DMS153 treated with DMSO at 0.1 percent for 48 hours (cell line): Measurements from ENCODE around the gene ZNF609.
A peak's percentile ranks its signal among the peaks of the same experiment; 100 is the strongest.
"Not testable (repeated sequence)": the region's sequence is repeated elsewhere in the genome, so short reads cannot be mapped to it uniquely, and the experiment has no call there.

Source experiments
- DNase-seq: peaks from one replicate; lab custom pipeline; 2025; ENCODE audit not compliant: unreplicated experiment; lab: John Stamatoyannopoulos, UW

Gene ZNF609

DNA sequence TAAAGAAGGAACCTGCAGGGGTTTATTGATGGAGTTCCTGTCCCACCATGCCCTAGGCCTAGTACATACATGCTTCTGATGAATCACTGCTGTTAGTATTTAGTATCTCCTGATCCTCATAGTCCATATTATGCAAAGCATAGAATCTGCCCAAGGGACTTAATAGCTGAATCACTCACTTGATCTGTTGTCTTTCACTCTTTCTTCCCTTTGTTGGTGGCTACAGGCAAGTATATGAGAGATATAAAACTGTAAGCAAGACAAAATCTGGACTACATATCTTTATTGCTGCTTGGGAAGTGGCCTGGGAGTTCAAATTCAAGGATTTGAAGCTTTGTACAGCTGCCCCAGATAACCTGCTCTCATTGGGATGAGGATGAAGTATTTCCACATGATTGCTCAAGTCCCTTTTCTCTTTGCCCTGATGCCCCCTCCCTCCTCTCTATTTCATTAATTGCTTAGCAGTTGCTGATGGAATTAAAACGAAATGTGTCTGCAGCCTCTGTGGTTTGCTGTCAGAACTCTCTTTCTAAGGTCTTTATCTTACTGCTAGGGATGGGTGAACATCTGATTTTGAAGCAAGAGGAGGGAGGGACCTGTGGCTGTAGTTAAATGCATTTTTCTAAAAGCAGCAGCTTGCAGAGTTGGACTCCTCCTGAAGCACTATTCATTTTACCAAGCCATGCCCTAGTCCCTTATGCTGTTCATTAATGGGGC lies 114.1 kb downstream of the ZNF609 start:
- DNase-seq = no peak

DNA sequence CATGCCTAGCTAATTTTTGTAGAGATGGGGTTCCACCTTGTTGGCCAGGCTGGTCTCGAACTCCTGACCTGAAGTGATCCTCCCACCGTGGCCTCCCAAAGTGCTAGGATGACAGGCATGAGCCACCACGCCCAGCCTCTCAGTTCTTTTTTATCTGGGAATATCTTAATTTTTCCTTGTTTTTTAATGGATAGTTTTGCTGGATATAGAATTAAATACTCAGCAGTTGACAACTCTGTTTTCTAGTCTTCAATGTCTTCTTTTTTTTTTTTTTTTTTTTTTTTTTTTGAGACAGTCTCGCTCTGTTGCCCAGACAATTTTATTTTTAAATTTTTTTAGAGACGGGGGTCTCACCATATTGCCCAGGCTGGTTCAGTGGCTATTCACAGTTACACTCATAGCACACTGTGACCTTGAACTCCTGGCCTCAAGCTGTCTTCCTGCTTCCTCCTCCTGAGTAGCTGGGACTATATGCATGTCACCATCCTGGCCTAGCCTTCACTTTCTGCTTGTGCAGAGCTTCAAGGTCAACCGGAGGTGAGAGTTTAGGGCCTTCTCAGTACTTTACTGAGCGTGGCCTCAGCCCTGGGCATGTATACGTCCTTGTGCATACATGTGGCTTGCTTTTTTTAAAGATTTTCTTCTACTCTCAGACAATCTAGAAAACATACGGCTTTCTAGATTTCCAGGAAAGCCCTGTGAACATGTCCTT lies 120.5 kb downstream of the ZNF609 start:
- no peak for DNase-seq

DNA sequence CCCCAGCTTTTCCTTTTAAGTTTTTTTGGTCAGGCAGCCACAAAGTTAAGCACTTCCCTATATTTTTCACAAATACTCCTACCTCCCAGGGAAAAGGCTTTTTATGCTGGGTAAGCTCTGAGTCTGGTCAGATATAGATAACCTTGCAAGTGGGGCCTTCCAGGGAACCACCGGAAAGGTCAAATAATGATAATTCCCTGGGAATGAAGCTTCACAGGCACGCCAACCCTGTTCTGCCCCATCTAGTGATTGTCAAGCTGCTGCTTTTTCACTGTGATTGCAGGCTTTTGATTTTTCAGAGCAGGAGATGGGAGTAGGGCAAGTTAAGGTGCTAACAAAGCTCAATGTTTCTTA lies 121.0 kb downstream of the ZNF609 start:
- no peak for DNase-seq

DNA sequence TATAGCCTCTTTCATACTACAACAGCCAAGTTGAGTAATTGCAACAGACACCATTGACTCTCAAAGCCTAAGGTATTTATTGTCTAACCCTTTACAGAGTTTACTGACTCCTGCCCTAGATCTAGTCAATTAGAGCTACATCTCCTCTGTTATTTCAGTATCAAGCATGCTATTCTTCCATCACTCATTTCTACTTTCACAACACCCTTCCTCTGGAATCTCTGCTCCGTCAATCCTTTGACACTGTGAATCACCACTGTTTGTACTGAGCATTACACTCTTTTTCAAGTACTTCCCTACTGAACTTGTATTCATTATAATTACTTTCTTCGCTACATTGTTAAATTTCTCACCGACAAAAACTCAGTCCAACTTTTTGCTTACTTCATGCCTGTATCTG lies 121.8 kb downstream of the ZNF609 start:
- DNase-seq = no peak

DNA sequence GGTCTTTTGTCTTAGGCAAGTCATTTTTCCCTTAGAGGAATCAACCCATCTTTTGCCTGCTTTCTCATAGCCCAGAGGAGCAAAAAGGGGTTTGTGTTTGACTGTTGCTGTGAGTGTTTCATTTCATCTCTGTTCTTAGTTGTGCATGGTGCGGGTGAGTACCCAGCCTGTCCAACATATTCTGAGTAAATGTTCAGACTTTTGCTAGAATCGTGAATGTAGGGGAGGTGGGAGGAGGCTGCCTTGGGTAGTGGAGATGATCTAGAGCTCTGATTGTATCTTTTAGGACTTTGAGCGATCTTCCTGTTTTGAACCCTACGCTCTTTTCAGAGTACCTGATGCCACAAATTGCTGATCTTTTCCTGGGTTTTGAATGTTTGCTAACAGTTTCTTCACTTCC lies 123.1 kb downstream of the ZNF609 start:
- no peak for DNase-seq

GRCh38 chr15:64583983-64584382 lies 123.6 kb downstream of the ZNF609 start:
- DNase-seq = no peak

GRCh38 chr15:64586259-64586870 lies 126.0 kb downstream of the ZNF609 start:
- no peak for DNase-seq

GRCh38 chr15:64586984-64587383 lies 126.6 kb downstream of the ZNF609 start:
- DNase-seq = no peak

DNA sequence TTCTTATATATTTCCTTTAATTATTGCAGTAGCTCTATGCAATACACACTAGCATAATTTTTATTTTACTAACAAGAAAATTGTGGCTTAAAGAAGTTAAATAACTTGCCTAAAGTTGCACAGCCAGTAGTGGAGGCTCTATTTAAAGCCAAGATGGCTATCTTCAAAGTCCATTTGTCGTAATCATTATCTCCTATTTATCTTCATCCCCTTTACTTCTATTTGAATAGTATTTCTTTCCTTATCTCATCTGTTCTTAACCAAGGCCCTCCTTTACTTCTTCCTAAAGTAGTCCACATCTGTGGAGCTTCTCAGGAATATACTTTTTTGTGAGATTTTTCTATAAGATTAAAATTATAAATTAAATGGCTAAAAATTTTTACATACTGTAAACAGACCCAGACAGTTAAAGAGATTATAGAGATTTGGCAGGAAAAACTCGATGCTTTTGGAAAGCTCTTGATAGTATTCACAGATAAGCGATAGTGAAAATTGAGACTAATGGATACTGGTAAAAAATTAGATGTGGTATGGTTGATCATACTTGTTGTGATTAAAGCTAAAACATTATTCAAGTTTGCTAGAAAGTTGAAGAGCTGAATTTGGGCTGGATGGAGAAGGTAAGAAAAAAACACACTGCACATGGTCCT lies 129.2 kb downstream of the ZNF609 start:
- DNase-seq = no peak

GRCh38 chr15:64592845-64593244 lies 132.5 kb downstream of the ZNF609 start:
- DNase-seq = not testable (repeated sequence)

DNA sequence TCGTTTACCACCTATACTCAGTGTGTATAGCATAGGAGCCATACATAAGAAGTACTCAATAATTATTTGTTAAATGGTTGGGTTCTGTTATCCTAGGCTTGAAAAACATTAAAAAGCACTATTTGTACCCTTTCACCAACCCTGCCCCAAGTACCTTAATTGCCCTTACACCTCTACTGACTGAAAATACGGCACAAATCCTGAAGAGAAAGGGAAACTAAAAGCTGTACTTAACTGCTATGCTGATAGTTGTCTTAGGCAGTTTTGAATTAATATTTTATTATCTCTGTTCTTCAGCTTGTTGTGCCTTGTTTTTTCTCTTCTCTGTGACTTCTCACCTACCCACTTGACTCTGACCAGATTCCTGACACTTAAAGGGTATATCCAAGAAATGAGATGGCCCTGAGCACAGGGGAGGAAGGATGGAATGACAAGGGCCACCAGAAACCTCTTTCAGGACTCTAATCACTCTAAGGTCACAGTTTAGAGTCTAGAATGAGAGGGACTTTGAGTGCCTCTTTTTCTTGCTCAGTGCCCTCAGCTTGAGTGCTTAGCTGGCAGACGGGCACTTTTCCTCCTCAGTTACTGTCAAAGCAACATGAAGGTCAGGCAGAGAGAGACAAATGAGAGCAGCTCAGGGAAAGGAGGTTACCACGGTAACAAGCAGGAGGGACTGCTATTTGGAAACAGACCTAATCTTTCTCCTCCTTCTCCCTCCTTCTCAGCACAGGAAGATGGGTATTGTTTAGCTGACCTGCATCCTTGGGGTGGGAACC lies 136.5 kb downstream of the ZNF609 start:
- DNase-seq = peak; percentile 1

GRCh38 chr15:64597477-64597822 lies 137.1 kb downstream of the ZNF609 start:
- no peak for DNase-seq

DNA sequence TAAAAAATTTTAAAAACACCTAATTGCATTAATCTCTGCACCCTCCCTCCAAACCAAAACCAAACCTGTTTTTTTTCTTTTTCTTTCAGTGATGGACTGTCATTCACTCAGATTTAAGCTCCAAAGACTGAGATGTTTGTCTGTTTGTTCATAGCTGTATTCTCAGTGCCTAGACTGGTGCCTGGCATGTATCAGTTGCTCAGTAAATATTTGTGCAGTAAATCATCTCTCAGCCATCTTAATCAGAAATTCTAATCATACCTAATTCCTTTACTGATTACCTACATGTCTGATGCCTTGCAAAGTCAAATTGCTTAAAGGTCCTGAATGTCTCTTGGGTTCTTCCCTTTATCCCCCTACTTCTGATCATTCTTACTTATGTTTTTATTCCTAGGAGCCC lies 138.8 kb downstream of the ZNF609 start:
- DNase-seq = no peak

DNA sequence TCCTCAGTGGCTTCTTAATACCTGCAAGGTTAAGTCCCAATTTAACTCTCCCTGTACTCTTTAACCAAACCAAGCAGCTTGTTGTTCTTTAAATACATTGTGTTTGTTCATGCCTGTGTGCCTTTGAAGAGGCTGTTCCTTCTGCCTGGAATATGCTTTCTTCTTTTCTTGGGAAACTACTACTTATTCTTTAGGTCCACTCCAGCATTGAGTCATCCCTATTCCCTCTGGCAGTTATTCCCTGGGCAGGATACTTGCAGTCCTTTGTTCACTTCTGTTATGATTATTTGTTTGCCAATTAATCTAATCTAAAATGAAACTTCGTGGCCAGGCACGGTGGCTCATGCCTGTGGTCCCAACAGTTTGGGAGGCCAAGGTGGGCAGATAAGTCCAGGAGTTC lies 139.3 kb downstream of the ZNF609 start:
- DNase-seq = no peak

GRCh38 chr15:64600794-64601193 lies 140.4 kb downstream of the ZNF609 start:
- no peak for DNase-seq

GRCh38 chr15:64604319-64604718 lies 143.9 kb downstream of the ZNF609 start:
- no peak for DNase-seq

DNA sequence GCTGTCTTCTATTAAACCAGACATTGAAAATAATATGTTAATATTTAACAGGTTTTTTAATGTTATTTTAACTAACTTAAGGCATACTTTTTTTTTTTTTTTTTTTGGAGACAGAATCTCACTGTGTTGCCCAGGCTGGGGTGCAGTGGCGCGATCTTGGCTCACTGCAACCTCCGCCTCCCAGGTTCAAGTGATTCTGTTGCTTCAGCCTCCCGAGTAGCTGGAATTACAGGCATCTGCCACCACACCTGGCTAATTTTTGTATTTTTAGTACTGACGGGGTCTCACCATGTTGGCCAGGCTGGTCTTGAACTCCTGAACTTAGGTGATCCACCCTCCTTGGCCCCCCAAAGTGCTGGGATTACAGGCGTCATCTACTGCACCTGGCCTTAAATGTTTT lies 147.0 kb downstream of the ZNF609 start:
- not testable (repeated sequence) for DNase-seq

DNA sequence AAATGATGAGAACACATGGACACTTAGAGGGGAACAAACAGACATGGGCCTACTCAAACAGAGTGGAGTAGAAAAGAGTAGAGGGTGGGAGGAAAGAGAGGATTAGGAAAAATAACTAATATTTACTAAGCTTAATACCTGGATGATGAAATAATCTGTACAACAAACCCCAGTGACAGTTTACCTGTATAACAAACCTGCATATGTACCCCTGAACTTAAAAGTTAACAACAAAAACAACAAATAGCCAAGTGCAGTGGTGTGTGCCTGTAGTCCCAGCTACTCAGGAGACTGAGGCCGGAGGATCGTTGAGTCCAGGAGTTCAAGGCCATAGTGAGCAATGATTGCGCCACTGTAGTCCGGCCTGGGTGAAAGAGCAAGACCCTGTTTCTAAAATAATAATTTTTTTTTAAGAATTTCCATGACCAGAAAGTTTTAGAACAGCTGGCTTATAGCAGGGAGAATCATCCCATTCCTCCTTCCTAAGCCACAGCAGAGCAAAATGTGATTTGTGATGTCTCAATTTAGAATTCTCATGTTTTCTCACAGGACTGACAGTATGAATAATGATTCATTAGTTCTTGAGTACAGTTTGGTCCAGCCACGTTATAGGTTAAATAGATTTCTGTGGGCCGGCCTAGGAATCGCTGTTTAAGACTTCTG lies 150.0 kb downstream of the ZNF609 start:
- no peak for DNase-seq

DNA sequence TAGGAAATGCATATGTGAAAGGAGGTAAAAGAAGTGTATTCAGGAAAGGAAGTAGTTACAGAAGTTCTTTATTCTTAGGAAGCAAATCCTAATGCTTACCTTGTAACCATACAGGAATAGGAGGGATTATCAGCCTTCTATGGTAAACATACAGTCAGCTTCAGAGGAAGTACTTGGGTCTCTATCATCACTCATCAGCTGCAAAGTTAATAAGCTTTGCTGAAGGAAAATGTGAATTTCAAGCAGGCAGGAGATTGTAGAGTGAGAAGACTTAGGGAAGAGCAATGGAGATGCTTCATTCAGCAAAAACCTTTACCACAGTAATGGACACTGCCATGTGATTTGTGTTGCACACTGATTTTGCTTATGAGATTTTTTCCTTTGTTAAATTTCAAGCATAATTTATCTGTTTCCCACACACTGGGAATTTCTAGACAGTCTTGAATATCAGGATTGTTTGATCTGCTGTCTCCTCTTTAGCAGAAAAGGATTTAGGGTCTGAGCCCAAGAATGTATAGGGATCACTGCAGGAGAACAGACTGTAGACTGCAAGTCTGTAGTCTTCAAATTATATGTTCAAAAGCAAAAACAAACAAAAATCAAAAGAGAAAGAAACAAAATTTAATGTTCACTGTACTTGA lies 150.8 kb downstream of the ZNF609 start:
- DNase-seq = no peak

GRCh38 chr15:64614519-64614918 lies 154.1 kb downstream of the ZNF609 start:
- DNase-seq = no peak
